GM19455 (cell line): ENCODE results near the gene PRLHR.

ENCODE experiments used
- ATAC-seq: cut with Tn5 transposase; IDR thresholded peaks from one replicate; pipeline ENCODE4 v1.9.1; 2021; ENCODE audit not compliant: unreplicated experiment

The PRLHR gene

DNA sequence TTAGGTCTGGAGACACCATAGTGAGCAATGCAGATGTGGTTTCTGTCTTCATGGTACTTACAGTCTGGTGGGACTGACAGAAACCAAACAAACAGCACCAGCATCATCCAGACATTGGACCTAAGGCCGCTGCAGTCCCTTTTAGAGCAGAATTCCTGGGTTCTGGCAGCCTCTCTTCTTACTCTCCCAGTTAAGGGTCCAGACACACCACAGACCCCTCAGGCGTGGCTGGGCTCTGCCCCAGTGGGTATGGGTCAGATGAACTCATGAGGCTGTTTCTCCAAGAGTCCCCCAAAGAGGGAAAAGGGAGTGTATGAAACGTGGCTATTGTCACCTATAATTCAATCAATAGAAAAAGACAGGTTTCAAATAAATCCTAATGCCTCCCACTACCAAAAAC is 31.3 kb downstream of the PRLHR start:
- no peak for ATAC-seq

GRCh38 chr10:118563373-118563890 is 32.0 kb downstream of the PRLHR start:
- no peak for ATAC-seq

DNA sequence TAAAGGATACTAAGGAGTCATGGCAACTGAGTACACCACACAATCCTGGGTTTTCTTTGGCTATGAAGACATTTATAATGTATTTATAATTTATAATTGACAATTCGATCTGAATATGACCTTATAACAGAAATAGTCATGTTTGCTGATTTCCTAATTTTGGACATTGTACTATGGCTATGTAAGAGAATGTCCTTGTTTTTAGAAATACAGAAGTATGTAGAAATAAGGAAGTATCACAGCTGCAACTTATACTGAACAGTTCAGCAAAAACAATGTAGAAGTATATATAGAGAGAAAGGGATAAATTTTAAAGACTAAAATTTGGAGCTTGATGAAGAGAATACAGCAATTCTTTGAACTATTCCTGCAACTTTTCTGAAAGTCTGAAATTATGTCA is 32.6 kb downstream of the PRLHR start:
- no peak for ATAC-seq

DNA sequence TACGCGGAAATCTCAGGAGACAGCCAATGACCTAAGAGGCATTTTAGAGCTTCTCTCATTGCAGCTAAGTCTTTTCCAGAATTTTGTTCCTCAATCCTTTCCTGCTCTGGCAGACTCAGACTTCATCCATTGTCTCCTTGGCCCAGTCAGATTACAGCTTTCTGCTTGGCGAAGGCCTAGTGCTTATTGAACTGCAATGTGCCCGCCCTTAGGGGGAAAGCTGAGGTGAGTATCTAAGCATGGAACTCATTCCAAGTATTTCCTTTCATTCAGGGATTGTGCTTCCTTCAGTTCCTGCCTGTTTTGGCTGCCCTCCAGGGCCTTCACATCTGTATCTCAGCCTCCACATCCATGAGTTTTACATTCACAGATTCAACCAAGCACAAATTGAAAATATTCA is 37.5 kb downstream of the PRLHR start:
- no peak for ATAC-seq

- no peak for ATAC-seq
Measured at GRCh38 chr10:118551535-118552100, 43.8 kb downstream of the PRLHR start.

- no peak for ATAC-seq
Measured at GRCh38 chr10:118547282-118547681, 48.2 kb downstream of the PRLHR start.

- no peak for ATAC-seq
Measured at GRCh38 chr10:118546479-118546878, 49.0 kb downstream of the PRLHR start.

- no peak for ATAC-seq
Measured at GRCh38 chr10:118545381-118545780, 50.1 kb downstream of the PRLHR start.

DNA sequence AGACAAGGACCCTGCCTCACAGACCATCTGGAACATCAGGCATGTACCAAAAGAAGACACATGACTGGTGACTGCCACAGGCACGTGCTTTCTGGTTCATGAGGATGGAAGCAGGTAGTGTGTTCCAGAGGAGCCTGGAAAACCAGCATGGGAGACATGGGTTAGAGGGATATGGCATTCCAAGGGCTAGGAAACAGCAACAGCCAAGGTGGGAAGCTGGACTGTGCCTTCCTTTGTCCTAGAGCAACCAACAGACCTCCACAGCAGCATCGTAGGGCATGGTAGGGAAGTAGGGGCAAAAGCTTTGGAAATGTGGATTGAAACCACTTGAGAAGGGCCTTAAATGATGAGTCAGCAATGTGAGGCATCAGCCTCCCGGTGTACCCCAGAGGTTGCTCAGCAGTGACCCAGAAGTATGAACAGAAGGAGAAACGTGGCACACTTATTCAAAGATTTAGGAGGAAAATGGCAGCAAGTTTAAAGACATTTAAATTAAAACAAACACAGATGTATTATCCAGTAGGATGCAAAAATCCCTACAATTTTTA is 51.0 kb downstream of the PRLHR start:
- no peak for ATAC-seq

GRCh38 chr10:118543714-118544400 is 51.6 kb downstream of the PRLHR start:
- ATAC-seq = no peak

GRCh38 chr10:118542745-118543144 is 52.7 kb downstream of the PRLHR start:
- ATAC-seq = no peak

- no peak for ATAC-seq
Measured at GRCh38 chr10:118542205-118542604, 53.2 kb downstream of the PRLHR start.

DNA sequence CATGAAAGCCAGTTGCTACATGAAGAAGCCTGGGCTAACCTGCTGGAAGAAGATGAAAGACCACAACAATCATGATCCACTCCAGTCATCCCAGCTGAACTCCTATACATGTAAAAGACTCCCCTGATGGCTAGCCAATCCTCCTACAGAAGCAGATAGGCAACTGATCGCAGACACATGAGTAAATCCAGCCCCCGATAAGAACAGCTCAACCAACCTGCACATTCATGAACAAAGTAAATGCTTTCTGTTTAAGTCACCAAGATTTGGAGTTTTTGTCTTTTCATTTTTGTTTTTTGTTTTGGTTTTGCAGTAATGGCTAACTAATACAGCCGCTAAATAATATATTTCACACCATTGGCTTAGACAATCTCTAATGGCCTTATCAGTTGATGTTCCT is 53.7 kb downstream of the PRLHR start:
- ATAC-seq = no peak
